ENCODE data around the gene ST7L. TPM values are rescaled to one million over a fixed set of nuclear protein-coding genes. Genes with fewer than 3 reads are reported as not detected.
"Not testable (repeated sequence)": the region's sequence is repeated elsewhere in the genome, so short reads cannot be mapped to it uniquely, and the experiment has no call there.

ST7L gene, protein sequence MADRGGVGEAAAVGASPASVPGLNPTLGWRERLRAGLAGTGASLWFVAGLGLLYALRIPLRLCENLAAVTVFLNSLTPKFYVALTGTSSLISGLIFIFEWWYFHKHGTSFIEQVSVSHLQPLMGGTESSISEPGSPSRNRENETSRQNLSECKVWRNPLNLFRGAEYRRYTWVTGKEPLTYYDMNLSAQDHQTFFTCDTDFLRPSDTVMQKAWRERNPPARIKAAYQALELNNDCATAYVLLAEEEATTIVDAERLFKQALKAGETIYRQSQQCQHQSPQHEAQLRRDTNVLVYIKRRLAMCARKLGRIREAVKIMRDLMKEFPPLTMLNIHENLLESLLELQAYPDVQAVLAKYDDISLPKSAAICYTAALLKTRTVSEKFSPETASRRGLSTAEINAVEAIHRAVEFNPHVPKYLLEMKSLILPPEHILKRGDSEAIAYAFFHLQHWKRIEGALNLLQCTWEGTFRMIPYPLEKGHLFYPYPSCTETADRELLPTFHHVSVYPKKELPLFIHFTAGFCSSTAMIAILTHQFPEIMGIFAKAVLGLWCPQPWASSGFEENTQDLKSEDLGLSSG
- total RNA-seq = 17.9 TPM
- long read RNA-seq, full-length matches to known transcripts = 20 of 33 reads
- long read RNA-seq, partial matches to known transcripts = 1 of 33 reads
- long read RNA-seq, other reads (novel, unspliced or antisense) = 12 of 33 reads

DNA sequence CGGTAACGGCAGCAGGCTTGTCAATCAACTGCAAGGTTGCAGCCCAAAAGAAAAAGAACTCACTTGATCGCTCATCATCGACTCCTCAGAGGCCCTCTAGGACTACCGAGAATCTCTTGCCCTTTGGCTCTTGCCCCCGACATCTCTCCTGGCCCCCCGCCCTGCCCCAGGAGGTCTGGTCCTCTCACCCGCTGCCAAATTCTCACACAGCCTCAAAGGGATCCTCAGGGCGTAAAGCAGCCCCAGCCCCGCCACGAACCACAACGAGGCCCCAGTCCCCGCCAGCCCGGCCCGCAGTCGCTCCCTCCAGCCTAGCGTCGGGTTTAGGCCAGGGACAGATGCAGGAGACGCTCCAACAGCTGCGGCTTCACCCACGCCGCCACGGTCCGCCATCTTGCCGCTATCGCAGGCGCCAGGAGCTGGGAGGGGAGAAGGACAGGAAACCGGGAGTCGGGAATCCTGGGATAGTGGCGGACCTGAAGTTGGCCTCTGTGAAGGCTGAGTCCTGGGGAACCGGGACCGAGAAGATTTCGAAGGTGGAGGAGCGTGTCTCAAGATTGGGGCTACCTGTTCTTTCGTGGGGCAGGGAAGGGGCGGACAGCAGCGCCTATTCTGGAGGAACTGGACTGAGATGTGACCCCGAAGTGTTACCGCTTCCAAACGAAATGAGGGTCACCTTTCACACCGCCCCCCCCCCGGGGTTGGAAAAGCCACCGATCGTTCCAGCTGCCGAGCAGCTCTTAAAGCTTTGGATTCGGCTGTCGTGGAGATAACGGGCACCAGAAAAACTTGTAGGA, at the start of gene ST7L:
ST7L (minus strand) TSS at position 421 of the 797 bp plus-strand sequence; CDS start at position 393, 28 bp downstream.
- no peak for DNase-seq (ENCODE audit: low spot score)

DNA sequence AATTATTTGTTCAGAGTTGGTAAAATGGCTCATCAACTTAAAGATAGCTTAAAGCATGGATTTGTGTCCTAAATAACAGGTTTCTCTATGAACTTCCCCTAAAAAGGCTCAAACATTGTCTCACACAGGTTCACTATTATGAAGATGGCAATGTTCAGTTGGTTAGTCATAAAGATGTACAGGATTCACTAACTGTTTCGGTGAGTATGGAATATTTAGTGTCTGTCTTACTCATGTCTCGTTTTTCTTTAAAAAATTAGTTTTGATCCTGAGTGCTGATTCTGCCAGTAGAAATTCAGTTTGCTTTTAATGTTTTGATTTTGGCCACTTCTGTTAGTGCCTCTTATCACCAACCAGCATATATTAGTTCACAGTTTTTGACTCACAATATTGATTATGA, 48.0 kb upstream of the ST7L start:
- DNase-seq (ENCODE audit: low spot score) = no peak

DNA sequence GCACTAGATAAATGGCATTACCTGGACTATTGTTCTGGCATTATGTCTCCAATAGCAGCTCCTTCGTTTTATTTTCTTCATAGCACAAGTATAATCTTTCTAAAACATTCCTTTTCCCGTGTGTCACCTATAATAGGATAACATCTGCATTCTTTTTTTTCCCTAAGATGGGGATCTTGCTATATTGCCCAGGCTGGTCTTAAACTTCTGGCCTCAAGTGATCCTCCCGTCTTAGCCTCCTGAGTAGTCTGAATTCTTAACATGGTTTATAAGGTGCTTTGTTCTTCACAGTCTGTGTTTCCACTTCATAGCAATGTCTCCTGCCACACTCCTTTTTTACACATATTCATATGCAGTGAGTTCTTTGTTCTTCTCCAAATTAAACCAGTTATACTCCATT, 46.9 kb upstream of the ST7L start:
- no peak for DNase-seq (ENCODE audit: low spot score)

DNA sequence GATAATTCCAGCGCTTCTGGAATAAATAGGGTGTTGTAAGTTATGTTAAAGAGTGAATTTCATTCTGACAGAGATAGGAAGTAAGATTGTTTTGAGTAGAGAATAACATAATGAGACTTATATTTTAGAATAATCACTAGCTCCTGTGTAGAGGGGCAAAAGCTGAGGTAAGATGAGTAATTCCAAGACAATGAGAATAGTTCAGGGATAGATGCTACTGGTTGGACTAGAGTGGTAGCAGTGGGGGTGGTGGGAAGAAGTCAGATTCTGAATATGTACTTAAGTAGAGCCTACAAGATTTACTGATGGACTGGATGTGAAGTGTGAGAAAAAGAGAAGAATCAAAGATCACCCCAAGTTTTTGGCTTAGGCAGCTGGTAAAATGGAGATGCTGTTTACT, 32.3 kb upstream of the ST7L start:
- DNase-seq (ENCODE audit: low spot score) = no peak

DNA sequence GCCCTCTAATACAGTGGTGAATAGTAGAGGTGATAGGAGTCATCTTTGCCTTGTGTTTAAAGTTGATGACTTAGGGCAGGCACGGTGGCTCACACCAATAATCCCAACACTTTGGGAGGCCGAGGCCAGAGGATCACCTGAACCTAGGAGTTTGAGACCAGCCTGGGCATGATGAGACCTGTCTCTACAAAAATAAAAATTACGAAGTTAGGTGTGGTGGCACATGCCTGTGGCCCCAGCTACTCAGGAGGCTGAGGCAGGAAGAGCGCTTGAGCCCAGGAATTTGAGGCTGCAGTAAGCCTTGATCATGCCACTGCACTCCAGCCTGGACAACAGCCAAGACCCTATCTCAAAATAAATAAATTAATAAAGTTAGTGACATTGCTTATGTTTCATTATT, 27.3 kb upstream of the ST7L start:
- no peak for DNase-seq (ENCODE audit: low spot score)

DNA sequence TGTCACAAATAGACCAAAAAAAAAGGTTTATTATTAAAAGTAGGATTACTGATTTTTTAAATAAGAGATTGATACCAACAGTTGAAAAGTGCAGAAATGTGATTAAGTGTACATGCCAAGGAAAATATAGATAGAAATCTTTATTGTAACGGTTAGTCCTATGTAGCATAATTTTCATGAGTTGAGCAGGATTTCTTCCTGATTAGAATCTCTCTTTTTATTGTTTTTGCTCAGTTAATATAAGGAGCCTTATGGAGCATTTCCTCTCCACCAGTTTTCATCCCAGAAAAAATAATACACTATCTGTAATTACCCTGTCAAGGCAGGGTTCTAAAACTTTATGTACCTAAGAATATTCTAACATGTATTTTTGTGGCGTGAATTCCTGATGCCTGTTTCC, 24.1 kb upstream of the ST7L start:
- no peak for DNase-seq (ENCODE audit: low spot score)

DNA sequence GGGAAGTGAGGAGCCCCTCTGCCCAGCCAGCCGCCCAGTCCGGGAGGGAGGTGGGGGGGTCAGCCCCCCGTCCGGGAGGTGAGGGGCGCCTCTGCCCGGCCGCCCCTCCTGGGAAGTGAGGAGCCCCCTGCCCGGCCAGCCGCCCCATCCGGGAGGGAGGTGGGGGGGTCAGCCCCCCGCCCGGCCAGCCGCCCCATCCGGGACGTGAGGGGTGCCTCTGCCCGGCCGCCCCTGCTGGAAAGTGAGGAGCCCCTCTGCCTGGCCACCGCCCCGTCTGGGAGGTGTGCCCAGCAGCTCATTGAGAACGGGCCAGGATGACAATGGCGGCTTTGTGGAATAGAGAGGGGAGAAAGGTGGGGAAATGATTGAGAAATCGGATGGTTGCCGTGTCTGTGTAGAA, 21.5 kb upstream of the ST7L start:
- not testable (repeated sequence) for DNase-seq (ENCODE audit: low spot score)

DNA sequence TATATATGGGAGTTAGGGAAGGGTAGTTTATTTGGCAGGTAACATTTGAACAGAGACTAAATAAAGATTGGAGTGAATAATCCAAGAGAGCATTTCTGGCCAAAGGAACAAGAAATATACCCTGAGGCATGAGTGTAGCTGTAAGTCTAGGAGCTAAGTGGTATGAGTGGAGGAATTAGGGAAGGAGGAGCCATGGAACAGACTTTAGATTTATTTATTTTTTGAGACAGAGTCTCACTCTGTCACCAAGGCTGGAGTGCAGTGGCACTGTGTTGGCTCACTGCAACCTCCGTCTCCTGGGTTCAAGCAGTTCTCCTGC, 19.1 kb upstream of the ST7L start:
- no peak for DNase-seq (ENCODE audit: low spot score)

DNA sequence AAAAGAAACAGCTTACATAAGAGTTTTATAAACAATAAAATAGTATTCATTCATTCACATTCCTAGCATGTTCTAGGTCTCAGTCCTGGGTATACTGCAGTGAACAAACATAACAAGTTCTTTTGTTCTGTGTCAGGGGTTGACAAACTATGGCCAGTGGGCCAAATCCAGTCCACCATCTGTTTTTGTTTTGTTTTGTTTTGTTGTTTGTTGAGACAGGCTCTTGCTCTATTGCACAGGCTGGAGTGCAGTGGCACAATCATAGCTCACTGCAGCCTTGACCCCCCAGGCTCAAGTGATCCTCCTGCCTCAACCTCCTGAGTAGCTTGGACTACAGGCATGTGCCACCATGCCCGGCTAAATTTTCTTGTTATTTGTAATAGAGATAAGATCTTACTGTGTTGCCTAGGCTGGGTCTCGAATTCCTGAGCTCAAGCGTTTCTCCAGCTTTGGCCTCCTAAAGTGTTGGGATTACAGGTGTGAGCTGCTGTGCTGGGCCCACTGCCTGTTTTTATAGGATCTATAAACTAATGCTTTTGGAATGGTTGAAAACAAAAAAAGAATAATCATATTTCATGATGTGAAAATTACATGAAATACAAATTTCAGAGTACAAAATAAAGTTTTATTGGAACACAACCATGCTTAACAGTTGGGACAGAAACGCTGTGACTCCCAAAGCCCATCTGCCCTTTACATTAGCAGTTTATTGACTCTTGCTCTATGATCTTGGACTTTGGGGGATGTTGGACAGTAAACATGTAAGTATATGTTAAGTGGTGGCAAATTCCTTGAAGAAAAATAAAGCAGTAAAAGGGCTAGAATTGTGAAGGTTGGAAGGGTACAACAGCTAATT, 18.5 kb upstream of the ST7L start:
- DNase-seq (ENCODE audit: low spot score) = no peak

DNA sequence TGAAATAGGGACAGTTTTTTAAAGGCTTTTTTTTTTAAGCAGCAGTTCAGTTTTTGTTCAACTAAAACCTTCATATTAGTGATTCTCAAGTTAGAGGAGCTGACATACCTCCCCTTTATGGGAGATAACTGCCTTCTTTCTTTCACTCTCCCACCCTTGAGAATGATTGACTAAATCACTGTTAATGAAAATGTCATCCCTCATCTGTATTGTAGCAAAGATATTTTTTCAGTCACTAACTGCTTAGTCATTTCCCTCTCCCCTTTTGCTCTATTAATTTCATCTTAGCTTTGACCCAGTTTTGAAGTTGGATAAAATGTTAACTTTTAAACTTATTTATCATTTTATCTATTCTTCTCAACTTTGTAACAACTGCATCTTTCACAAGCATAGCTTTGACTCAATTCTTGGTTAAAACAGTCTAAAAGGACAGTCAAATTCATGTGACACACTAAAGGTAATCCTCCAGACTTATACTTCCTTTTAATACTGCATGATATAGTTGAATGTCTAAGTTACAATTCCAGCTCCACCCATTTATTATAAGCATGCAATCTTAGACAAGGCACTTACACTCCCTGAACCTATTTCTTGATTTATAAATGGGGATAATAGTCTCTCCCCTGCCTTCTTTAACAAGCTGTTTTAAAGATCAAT, 17.8 kb upstream of the ST7L start:
- DNase-seq (ENCODE audit: low spot score) = no peak

DNA sequence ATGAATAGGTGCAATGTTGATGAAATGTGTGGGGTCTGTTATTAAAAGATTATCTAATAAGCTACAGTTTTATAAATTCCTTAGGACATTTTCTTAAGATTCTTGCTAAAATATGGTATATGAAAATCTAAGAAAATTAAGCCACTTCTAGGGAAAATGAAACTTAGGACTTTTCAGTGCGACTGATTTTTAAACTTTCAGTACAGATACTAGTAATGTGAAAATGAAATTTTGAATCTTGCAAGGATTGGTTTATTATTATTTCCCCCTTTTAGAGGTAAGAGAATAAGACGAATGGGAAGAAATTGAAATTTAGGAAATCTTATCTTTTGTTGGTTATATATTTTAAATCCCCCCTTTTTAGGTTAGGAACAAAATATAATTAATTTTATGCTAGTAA, 17.1 kb upstream of the ST7L start:
- no peak for DNase-seq (ENCODE audit: low spot score)

DNA sequence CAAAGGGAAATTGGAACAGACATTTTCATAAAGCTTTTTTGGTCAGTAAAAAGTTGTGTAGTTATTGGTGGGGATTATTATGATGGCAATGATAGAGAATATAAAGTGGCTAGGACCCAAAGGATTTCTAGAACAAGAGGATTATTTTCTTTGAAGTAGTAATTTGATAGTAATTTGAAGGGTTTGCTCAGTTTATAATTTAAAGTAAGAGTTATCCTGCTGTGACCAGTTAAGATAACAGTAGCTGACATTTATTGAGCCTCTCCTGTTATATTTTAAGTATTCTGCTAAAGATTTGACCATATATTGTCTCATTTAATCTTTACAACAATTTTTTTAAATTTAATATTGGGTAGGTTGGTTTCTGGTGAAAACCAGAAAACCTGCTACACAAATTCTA, 15.4 kb upstream of the ST7L start:
- no peak for DNase-seq (ENCODE audit: low spot score)

DNA sequence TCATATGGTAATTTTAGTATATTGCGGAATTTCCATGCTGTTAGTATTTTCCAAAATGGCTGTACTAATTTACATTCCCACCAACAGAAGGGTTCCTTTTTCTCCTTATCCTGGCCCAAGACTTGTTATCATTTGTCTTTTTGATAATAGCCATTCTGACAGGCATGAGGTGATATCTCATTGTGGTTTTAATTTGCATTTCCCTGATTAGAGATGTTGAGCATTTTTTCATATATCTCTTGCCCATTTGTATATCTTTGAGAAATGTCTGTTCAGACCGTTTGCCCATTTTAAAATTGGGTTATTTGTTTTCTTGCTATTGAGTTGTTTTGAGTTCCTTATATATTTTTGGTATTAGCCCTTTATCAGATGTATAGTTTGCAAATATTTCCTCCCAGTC, 14.7 kb upstream of the ST7L start:
- no peak for DNase-seq (ENCODE audit: low spot score)

DNA sequence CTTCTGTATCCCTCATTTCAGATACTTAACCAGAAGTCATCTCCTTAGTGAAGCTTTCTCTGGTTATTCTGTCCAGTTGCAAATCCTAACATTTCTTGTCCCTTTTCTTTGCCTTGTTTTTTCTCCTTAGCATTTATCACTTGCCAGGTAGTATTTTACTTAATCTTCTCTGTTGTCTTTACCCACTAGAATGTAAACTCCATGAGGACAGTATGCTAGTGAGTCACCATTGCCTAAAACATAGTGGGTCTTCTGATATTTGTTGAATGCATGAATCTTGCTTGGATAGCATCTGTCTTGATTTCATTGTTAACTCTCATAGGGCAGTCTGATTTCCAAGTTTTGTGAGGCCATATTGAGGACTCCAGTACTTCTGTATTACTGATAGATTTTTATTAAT, 10.3 kb upstream of the ST7L start:
- no peak for DNase-seq (ENCODE audit: low spot score)

DNA sequence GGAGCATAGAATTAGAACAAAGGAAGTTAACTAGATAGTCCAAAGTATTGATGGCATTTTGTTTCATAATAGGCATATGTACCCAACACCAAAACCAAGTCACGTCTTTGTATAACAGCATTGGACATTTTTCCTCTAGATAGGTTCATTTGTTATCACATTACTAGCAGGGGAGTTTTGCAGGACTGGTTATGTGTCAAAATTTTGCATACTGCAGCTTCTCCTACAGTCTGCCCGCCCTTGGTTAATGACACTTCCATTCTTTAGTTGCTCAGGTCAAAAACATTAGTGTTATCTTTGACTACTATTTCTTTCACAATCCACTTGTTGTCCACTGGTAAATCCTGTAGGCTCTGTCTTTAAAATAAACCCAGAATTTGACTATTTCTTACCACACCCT, 9.6 kb upstream of the ST7L start:
- no peak for DNase-seq (ENCODE audit: low spot score)

DNA sequence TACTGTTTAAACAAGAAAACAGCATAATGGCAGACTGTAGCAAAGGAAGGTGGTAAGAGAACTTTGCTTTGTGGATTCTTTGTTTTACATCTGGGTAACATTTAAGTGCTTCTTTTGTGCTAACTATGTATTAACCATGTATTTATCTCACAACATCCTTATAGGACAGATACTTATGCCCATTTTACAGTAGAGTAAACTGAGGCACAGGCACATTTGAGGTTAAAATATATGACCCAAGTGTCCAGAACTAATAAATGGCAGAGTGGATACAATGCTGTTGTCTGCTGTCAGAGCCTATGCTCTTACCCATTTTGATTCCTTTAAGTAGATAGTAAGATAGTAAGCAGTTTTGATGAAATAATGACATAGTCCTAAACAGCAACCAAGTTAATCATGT, 7.9 kb upstream of the ST7L start:
- DNase-seq (ENCODE audit: low spot score) = no peak

DNA sequence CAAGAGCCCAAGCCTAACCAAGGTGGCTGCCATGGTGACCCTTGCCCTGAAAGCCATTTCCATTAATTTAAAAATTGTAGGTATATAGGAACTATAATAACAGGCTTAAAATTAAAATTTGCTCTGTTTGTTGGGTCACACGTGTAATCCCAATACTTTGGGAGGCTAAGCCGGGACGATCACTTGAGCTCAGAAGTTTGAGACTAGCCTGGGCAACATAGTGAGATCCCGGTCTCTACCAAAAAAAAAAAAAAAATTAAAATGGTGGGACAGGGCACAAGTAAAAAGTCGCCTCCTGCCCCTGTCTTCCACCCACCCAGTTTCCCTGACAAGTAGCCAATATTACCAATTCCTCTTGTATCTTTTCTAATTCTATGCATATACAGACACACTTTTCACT, 7.3 kb upstream of the ST7L start:
- no peak for DNase-seq (ENCODE audit: low spot score)

DNA sequence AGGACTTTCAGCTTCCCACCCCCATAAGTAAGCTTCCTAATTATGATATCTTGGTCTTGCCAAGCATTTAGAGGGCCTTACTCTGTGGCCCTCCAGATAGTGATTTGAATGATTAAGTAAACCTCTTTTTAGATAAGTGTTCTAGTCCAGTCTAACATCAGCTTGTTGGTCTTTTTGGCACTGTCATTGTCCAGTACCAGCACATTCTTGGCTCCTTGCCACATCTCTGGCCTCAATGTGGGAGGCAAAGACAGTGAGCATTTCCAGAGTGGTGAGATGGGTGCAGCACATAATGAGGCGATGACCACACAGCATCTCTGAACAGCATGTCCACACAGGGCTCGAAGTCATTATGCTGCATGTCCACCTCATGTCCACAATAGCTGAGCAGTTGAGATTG, 6.8 kb upstream of the ST7L start:
- DNase-seq (ENCODE audit: low spot score) = no peak

DNA sequence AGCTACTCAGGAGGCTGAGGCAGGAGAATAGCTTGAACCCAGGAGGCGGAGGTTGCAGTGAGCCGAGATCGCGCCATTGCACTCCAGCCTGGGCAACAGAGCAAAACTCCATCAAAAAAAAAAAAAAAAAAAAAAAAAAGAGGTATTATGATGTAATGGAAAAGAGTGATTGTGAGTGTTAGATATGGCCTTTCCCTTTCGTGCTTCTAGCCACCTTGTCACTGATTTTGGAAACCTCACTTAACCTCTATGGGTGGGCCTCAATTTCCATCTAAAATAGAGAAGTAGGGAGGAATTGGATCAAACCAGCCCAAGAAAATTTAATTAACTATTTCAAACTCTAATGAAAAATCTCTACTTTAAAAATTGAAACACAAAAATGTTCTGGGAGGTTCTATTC, 5.6 kb upstream of the ST7L start:
- DNase-seq (ENCODE audit: low spot score) = not testable (repeated sequence)

DNA sequence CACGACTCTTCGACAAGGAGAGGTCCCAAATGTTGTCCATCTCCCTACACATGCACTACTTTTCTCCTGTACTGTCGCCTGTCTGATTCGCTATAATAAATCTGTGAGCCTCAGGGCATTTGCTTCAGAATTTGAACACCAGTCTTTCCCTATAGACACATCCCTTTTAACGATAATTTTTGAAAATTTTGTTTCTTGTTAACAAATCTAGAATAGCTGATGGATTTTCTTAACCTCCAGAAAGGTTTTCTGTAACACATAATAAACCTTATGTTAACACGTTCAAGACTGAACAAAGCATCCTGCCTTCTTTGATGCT, 1.4 kb upstream of the ST7L start:
- no peak for DNase-seq (ENCODE audit: low spot score)
